Panc1 (cell line): ENCODE measurements around the gene RGPD4. TPM values are rescaled to one million over a fixed set of nuclear protein-coding genes. Genes with fewer than 3 reads are reported as not detected.

ENCODE experiments used
- ATAC-seq: fragments of 200-7000 bp; cut with Tn5 transposase; 2 replicates; pipeline ENCODE4 v1.9.1; 2020; ENCODE audit warnings: mild to moderate bottlenecking, moderate library complexity
- BruUV-seq: library from RNA; stranded (reverse); fragments of 400-500 nt; replicated peaks from 2 replicates; lab custom pipeline; 2021; lab: Mats Ljungman, UMichigan
- CTCF ChIA-PET: fragments of 300-600 bp; sonication (Branson Sonifier 250); formaldehyde crosslinking; loops from one replicate; lab custom pipeline; 2022; ENCODE audit warnings: antibody characterized with exemption; lab: Charles Lee
- POLR2A ChIA-PET: fragments of 300-600 bp; sonication (Branson Sonifier 250); formaldehyde crosslinking; loops from one replicate; lab custom pipeline; 2022; ENCODE audit warnings: antibody characterized with exemption; lab: Charles Lee
- DNase-seq: peaks from one replicate; pipeline ENCODE4 v3.0.0-alpha.2; 2010; ENCODE audit warnings: low read depth, low spot score
- H3K27ac ChIP-seq: 2 replicates; pipeline ENCODE4 v1.5.1; 2011; ENCODE audit warnings: mild to moderate bottlenecking, low read length, inconsistent platforms
- H3K27me3 ChIP-seq: fragments of 200-500 bp; sonication (Bioruptor generic); 2 replicates; pipeline ENCODE4 v1.6.0; 2014; ENCODE audit warnings: low read length, inconsistent platforms; ENCODE audit not compliant: control insufficient read depth, insufficient read depth
- H3K36me3 ChIP-seq: fragments of 200-500 bp; sonication (Bioruptor generic); 2 replicates; pipeline ENCODE4 v1.5.1; 2014; ENCODE audit warnings: inconsistent platforms, mild to moderate bottlenecking, low read length, moderate library complexity; ENCODE audit not compliant: control insufficient read depth, insufficient read depth
- H3K4me1 ChIP-seq: 2 replicates; pipeline ENCODE4 v1.5.1; 2011; ENCODE audit warnings: inconsistent platforms, mild to moderate bottlenecking, low read length, moderate library complexity; ENCODE audit not compliant: control insufficient read depth, insufficient read depth
- H3K4me3 ChIP-seq, 2 experiments: 2 replicates each; pipeline ENCODE4 v1.5.1; 2011 to 2012; ENCODE audit warnings: low read depth in 2 of 2, low read length in 2 of 2, mild to moderate bottlenecking in 2 of 2, inconsistent platforms in 1 of 2, moderate library complexity in 1 of 2
- H3K9me3 ChIP-seq: fragments of 200-500 bp; sonication (Bioruptor generic); 2 replicates; pipeline ENCODE4 v1.5.1; 2014; ENCODE audit warnings: low read depth, mild to moderate bottlenecking, inconsistent platforms, low read length, moderate library complexity; ENCODE audit not compliant: control insufficient read depth, insufficient read depth
- POLR2AphosphoS5 ChIP-seq: IDR thresholded peaks from 2 replicates; pipeline ENCODE4 v1.6.1; 2012; ENCODE audit warnings: mild to moderate bottlenecking, low read depth, low read length, moderate library complexity
- SIN3A ChIP-seq: IDR thresholded peaks from 2 replicates; pipeline ENCODE4 v1.6.1; 2012; ENCODE audit warnings: low read depth, mild to moderate bottlenecking, low read length, moderate library complexity, borderline replicate concordance; ENCODE audit not compliant: insufficient read depth
- TCF7L2 ChIP-seq: IDR thresholded peaks from 2 replicates; pipeline ENCODE4 v1.6.1; 2011; ENCODE audit warnings: mild to moderate bottlenecking, low read depth, low read length, inconsistent platforms
- in situ Hi-C: cut with HindIII; loops from 2 replicates; pipeline ENCODE4 v1.10.0; 2016; ENCODE audit warnings: low sequenced_read_pairs, low pct_unique_long_range_greater_than_20kb
- intact Hi-C: fragments of 100-400 bp; cut with micrococcal nuclease; formaldehyde crosslinking; loops from one replicate; pipeline ENCODE4 v1.10.0; 2022; ENCODE audit not compliant: unreplicated experiment
- total RNA-seq: library from RNA; stranded (reverse); gene quantifications from one replicate; pipeline ENCODE4 v1.2.1, GENCODE V29; 2021; ENCODE audit not compliant: unreplicated experiment
- TF ChIP-seq, protein P1 (sequence below): fragments of 450-650 bp; IDR thresholded peaks from 2 replicates; pipeline ENCODE4 v1.5.1; 2017; ENCODE audit warnings: mild to moderate bottlenecking
- TF ChIP-seq, protein P2 (sequence below), 2 experiments: IDR thresholded peaks; 2 replicates each; pipeline ENCODE4 v1.6.1; 2011 to 2012; ENCODE audit warnings: low read depth in 2 of 2, control low read depth in 1 of 2, low read length in 1 of 2, mild to moderate bottlenecking in 1 of 2, moderate library complexity in 1 of 2; ENCODE audit not compliant: insufficient read depth in 1 of 2

The RGPD4 gene
- total RNA-seq, 1 experiment from 2014 or later: not detected

DNA sequence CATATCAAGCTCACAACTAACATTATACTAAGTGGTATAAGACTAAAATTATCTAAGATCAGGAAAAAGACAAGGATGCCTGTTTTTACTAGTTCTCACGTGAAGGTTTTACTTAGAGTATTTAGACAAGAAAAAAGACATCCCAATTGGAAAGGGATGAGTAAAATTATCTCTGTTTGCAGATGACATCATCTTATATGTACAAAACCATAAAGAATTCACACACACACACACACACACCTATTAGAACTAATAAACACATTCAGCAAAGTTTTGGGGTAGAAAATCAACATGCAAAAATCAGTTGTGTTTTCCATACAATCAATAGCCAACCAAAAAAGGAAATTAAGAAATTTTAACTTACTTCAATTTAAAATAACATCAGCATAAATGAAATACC lies 35.9 kb upstream of the RGPD4 start:
- no peak for ATAC-seq
- POLR2A ChIA-PET: no interaction called here
- BruUV-seq: no TSS peak

DNA sequence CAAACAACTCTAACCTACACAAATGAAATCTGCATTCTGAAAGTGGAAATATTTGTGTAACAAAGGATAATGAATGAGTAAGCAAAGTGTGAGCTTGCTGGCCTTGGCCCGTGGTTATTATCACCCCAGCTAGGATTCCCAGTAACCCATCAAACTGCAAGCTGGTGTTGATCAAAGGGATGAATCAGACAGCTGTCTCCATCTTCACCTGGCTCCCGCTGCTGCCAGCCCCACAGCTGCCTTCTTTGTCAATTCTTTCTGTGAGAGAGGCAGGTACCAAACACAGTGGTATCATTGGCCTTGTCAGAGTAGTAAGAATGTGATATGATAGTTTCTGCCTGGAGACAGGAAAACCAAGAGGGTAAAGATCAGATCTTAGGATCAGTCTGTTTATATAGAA lies 25.2 kb upstream of the RGPD4 start:
- H3K36me3 ChIP-seq: no peaks in the 10 kb centered on the region
- intact Hi-C loops (no loop called here), in situ Hi-C loops (no loop called here)
- DNase-seq (no peak), ATAC-seq (no peak)
- H3K4me3 ChIP-seq: no peak overlapping the region
- no peaks in the 10 kb centered on the region for H3K4me1 ChIP-seq
- H3K9me3 ChIP-seq: no peaks in the 10 kb centered on the region
- ChIA-PET CTCF (no interaction called here), POLR2A (no interaction called here)
- TF ChIP-seq TCF7L2: no peak
- TF ChIP-seq SIN3A: no peak
- TF ChIP-seq, protein P1, sequence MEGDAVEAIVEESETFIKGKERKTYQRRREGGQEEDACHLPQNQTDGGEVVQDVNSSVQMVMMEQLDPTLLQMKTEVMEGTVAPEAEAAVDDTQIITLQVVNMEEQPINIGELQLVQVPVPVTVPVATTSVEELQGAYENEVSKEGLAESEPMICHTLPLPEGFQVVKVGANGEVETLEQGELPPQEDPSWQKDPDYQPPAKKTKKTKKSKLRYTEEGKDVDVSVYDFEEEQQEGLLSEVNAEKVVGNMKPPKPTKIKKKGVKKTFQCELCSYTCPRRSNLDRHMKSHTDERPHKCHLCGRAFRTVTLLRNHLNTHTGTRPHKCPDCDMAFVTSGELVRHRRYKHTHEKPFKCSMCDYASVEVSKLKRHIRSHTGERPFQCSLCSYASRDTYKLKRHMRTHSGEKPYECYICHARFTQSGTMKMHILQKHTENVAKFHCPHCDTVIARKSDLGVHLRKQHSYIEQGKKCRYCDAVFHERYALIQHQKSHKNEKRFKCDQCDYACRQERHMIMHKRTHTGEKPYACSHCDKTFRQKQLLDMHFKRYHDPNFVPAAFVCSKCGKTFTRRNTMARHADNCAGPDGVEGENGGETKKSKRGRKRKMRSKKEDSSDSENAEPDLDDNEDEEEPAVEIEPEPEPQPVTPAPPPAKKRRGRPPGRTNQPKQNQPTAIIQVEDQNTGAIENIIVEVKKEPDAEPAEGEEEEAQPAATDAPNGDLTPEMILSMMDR: no peak
- TF ChIP-seq POLR2AphosphoS5: no peak
- TF ChIP-seq, protein P2, sequence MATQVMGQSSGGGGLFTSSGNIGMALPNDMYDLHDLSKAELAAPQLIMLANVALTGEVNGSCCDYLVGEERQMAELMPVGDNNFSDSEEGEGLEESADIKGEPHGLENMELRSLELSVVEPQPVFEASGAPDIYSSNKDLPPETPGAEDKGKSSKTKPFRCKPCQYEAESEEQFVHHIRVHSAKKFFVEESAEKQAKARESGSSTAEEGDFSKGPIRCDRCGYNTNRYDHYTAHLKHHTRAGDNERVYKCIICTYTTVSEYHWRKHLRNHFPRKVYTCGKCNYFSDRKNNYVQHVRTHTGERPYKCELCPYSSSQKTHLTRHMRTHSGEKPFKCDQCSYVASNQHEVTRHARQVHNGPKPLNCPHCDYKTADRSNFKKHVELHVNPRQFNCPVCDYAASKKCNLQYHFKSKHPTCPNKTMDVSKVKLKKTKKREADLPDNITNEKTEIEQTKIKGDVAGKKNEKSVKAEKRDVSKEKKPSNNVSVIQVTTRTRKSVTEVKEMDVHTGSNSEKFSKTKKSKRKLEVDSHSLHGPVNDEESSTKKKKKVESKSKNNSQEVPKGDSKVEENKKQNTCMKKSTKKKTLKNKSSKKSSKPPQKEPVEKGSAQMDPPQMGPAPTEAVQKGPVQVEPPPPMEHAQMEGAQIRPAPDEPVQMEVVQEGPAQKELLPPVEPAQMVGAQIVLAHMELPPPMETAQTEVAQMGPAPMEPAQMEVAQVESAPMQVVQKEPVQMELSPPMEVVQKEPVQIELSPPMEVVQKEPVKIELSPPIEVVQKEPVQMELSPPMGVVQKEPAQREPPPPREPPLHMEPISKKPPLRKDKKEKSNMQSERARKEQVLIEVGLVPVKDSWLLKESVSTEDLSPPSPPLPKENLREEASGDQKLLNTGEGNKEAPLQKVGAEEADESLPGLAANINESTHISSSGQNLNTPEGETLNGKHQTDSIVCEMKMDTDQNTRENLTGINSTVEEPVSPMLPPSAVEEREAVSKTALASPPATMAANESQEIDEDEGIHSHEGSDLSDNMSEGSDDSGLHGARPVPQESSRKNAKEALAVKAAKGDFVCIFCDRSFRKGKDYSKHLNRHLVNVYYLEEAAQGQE (IDR thresholded peaks at IDR 0.05; ENCODE audit: insufficient read depth in 1 of 2, low read depth in 2 of 2, low read length in 1 of 2): no peak
- no peaks in the 10 kb centered on the region for H3K27me3 ChIP-seq
- no TSS peak for BruUV-seq
- H3K27ac ChIP-seq: no peak overlapping the region

More for the DNA sequence above, 35.9 kb upstream of the RGPD4 start:
- no peak for DNase-seq
- no peak for TF ChIP-seq SIN3A
- TF ChIP-seq, protein P1: no peak
- in situ Hi-C loops (no loop called here), intact Hi-C loops (no loop called here)
- Histone ChIP-seq H3K27ac (no peak overlapping the region), H3K4me3 (no peak overlapping the region), H3K9me3 (no peaks in the 10 kb centered on the region), H3K36me3 (no peaks in the 10 kb centered on the region), H3K27me3 (no peaks in the 10 kb centered on the region), H3K4me1 (no peaks in the 10 kb centered on the region)
- CTCF ChIA-PET: no interaction called here
